WTC11 (cell line): ENCODE results near the gene RGS7.

Source experiments
- ATF2 ChIP-seq: sonication (generic); formaldehyde crosslinking; IDR thresholded peaks from 2 replicates; pipeline ENCODE4 v1.8.1; 2022; ENCODE audit warnings: low read depth, missing genetic modification reagents, borderline replicate concordance
- CTCF ChIP-seq: fragments of 200-600 bp; IDR thresholded peaks from 2 replicates; pipeline ENCODE4 v1.8.0; 2022; ENCODE audit warnings: antibody characterized with exemption
- E2F4 ChIP-seq: sonication (generic); formaldehyde crosslinking; IDR thresholded peaks from 2 replicates; pipeline ENCODE4 v1.8.1; 2022; ENCODE audit warnings: low read depth, mild to moderate bottlenecking, moderate library complexity, missing genetic modification reagents, borderline replicate concordance
- ESRRA ChIP-seq: sonication (generic); formaldehyde crosslinking; IDR thresholded peaks from 2 replicates; pipeline ENCODE4 v1.8.1; 2022; ENCODE audit warnings: mild to moderate bottlenecking, missing genetic modification reagents, borderline replicate concordance
- GTF2I ChIP-seq: fragments of 250-450 bp; sonication (Bioruptor Pico); conservative IDR thresholded peaks from 2 replicates; pipeline ENCODE4 v1.4.0; 2021; ENCODE audit warnings: mild to moderate bottlenecking
- JAZF1 ChIP-seq: fragments of 250-450 bp; sonication (Bioruptor Pico); IDR thresholded peaks from 2 replicates; pipeline ENCODE4 v1.9.0; 2021; ENCODE audit warnings: moderate library complexity, mild to moderate bottlenecking, inconsistent platforms
- PRDM15 ChIP-seq: sonication (generic); formaldehyde crosslinking; IDR thresholded peaks from 2 replicates; pipeline ENCODE4 v1.8.0; 2022; ENCODE audit warnings: missing genetic modification reagents
- PREB ChIP-seq: sonication (generic); formaldehyde crosslinking; IDR thresholded peaks from 2 replicates; pipeline ENCODE4 v1.8.1; 2022; ENCODE audit warnings: mild to moderate bottlenecking, missing genetic modification reagents, moderate library complexity, borderline replicate concordance
- SOX15 ChIP-seq: fragments of 250-450 bp; sonication (Bioruptor Pico); IDR thresholded peaks from 2 replicates; pipeline ENCODE4 v1.9.0; 2021; ENCODE audit warnings: mild to moderate bottlenecking
- TP53 ChIP-seq: sonication (generic); formaldehyde crosslinking; IDR thresholded peaks from 2 replicates; pipeline ENCODE4 v1.8.1; 2023; ENCODE audit warnings: mild to moderate bottlenecking, missing genetic modification reagents
- ZBTB21 ChIP-seq: sonication (generic); formaldehyde crosslinking; IDR thresholded peaks from 2 replicates; pipeline ENCODE4 v1.8.1; 2023; ENCODE audit warnings: mild to moderate bottlenecking, missing genetic modification reagents, borderline replicate concordance
- ZNF121 ChIP-seq: sonication (generic); formaldehyde crosslinking; IDR thresholded peaks from 2 replicates; pipeline ENCODE4 v1.8.0; 2023; ENCODE audit warnings: missing genetic modification reagents
- ZNF232 ChIP-seq: sonication (generic); formaldehyde crosslinking; IDR thresholded peaks from 2 replicates; pipeline ENCODE4 v1.8.0; 2022; ENCODE audit warnings: mild to moderate bottlenecking, missing genetic modification reagents
- TF ChIP-seq, protein P1 (sequence below): sonication (generic); formaldehyde crosslinking; IDR thresholded peaks from 2 replicates; pipeline ENCODE4 v1.8.0; 2022; ENCODE audit warnings: mild to moderate bottlenecking, missing genetic modification reagents

DNA sequence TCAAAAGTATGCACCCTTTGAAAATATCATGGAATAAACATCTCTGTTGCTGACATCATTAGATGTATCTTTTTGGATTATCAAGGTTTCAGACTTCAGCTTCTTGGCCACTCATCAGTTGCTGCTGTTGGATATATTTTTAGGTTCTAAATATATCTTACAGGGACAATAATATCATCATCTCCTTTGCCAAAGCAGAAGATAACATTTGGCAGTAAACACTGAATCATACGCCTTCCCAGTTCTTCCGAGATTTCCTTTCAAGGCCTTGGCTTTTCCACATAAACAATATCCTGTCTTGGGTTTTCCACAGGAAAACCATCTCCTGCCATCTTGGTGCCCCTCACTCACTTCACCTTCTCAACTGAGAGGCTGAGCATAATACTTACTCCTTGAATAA, 39.3 kb downstream of the RGS7 start:
- TF ChIP-seq PRDM15 (CRISPR knock-in tag) (no peak), E2F4 (CRISPR knock-in tag) (no peak), CTCF (no peak), ATF2 (no peak), TP53 (CRISPR knock-in tag) (no peak), SOX15 (CRISPR knock-in tag) (no peak), ZNF232 (CRISPR knock-in tag) (no peak), ZBTB21 (CRISPR knock-in tag) (no peak), JAZF1 (CRISPR knock-in tag) (no peak), ESRRA (no peak), ZNF121 (no peak), GTF2I (CRISPR knock-in tag) (no peak), PREB (CRISPR knock-in tag) (no peak)
- TF ChIP-seq, protein P1, sequence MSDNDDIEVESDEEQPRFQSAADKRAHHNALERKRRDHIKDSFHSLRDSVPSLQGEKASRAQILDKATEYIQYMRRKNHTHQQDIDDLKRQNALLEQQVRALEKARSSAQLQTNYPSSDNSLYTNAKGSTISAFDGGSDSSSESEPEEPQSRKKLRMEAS = no peak
